NCI-H1417 treated with DMSO at 0.1 percent for 48 hours (cell line): Measurements from ENCODE around the gene RAPGEF5.
"Not testable (repeated sequence)": the region's sequence is repeated elsewhere in the genome, so short reads cannot be mapped to it uniquely, and the experiment has no call there.

Source experiments
- DNase-seq: peaks from one replicate; lab custom pipeline; 2025; lab: John Stamatoyannopoulos, UW

RAPGEF5 gene

DNA sequence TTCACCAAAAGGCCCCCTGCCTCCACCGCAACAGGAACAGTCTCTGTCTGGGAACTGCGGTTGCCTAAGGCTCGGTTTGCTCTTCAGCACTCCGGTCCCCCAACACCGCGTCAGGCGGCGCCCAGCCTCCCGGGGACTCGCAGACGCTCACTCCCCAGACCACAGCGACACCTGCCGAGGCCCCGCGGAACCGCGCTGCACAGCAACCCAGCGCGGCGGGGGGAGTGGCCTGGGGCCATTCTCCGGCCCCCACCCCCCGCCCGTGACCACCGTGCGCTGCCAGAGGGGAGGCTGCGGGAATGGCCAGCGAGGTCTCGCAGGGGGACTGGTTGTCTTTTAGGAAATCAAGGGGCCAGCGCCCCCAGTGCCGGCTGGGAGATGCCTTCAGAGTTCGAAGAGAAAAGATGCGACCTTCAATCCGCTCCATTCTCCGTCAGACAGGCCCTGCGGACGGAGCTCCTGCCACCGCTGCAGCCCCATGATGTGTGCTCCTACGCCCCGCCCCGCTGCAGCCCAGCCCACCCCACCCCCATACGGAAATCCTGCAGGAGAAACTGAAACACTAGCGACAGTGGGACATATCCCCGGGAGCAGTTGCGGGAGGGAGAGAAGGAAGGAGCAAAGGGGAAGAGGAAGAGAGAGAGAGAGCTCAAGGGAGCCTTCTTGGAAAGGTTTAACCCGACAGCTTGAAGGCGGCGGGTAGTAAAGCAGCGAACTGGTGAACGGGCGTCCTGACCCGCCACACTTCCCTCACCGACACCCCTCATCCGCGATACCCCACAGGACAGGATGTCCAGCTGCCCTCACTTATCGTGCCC, 273.9 kb downstream of the RAPGEF5 start:
- DNase-seq, result peak; percentile 42

DNA sequence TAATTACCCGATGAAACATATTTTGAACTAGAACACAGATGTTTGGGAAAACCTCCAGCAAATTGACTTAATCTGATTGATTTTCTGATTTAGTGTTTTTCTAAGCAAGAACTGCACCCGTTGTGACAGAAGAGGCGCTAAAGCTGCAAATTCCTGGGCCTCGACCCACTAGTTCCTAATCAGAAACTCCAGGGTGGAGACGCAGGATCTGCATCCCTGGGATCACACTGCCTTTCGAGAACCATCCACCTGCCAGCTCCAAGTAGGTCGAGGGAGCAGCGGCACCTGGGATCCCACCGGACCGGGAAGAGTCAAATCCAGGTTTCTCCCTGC, 274.4 kb downstream of the RAPGEF5 start:
- no peak for DNase-seq

GRCh38 chr7:22080219-22080618, 276.7 kb downstream of the RAPGEF5 start:
- DNase-seq, result not testable (repeated sequence)

DNA sequence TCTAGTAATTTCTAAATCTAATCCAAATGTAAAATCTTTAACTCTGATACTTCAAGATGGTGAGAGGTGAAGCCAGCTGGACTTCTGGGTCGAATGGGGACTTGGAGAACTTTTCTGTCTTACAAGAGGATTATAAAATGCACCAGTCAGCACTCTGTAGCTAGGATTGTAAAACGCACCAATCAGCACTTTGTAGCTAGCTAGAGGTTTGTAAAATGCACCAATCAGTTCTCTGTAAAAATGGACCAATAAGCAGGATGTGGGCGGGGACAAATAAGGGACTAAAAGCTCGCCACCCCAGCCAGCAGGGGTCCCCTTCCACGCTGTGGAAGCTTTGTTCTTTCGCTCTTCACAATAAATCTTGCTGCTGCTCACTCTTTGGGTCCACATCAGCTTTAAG, 278.1 kb downstream of the RAPGEF5 start:
- not testable (repeated sequence) for DNase-seq

DNA sequence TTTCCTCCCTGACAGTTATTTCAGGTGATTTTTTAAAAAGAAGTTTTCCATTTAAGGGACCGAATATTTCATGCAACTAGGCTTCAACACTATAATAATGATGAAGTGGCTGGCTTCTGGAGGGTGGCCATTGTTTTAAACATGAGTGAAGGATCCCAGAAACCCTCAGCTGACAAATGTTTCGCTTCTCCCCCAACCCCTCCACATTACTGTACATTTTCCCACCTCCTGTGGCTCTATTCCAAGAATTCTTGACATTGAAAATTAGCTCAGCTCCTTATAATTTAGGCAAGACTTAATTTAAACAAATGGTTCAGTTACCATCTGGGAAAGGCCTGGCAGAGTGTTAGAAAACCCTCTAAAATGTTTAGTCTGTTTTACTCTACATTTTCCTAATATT, 281.4 kb downstream of the RAPGEF5 start:
- no peak for DNase-seq

- no peak for DNase-seq
Measured at GRCh38 chr7:22074897-22075296, 282.1 kb downstream of the RAPGEF5 start.
